Neuronal stem cell (in vitro differentiated cells): Measurements from ENCODE around the gene VEGFC.

Source experiments
- DNase-seq: peaks from one replicate; pipeline ENCODE4 v3.0.0-alpha.2; 2013; ENCODE audit warnings: low spot score
- H2AFZ ChIP-seq: one replicate; pipeline ENCODE4 v1.6.1; 2013; ENCODE audit warnings: mild to moderate bottlenecking, low read length, inconsistent platforms
- H2AK5ac ChIP-seq: 2 replicates; pipeline ENCODE4 v1.6.1; 2013; ENCODE audit warnings: low read depth, mild to moderate bottlenecking, inconsistent platforms, low read length, moderate library complexity, mixed read lengths
- H2BK120ac ChIP-seq: 2 replicates; pipeline ENCODE4 v1.6.1; 2013; ENCODE audit warnings: low read depth, mild to moderate bottlenecking, inconsistent platforms, low read length, moderate library complexity, mixed read lengths
- H2BK12ac ChIP-seq: one replicate; pipeline ENCODE4 v1.6.1; 2013; ENCODE audit warnings: low read length, inconsistent platforms
- H2BK15ac ChIP-seq: 2 replicates; pipeline ENCODE4 v1.6.1; 2013; ENCODE audit warnings: mild to moderate bottlenecking, low read length, inconsistent platforms, mixed read lengths
- H2BK5ac ChIP-seq: one replicate; pipeline ENCODE4 v1.6.1; 2013; ENCODE audit warnings: inconsistent platforms, mild to moderate bottlenecking, low read length, moderate library complexity
- H3K14ac ChIP-seq: one replicate; pipeline ENCODE4 v1.6.1; 2013; ENCODE audit warnings: low read length, inconsistent platforms
- H3K18ac ChIP-seq: 2 replicates; pipeline ENCODE4 v1.6.1; 2013; ENCODE audit warnings: low read length, inconsistent platforms
- H3K23ac ChIP-seq: 2 replicates; pipeline ENCODE4 v1.6.1; 2013; ENCODE audit warnings: low read depth, mild to moderate bottlenecking, mixed read lengths, low read length, inconsistent platforms; ENCODE audit not compliant: poor library complexity
- H3K27ac ChIP-seq: replicated peaks from 3 replicates; pipeline ENCODE4 v1.5.1; 2013; ENCODE audit warnings: low read length, inconsistent platforms
- H3K27me3 ChIP-seq, 3 experiments: 2 replicates each; pipeline ENCODE4 v1.6.1; 2013; ENCODE audit warnings: low read length in 3 of 3, mild to moderate bottlenecking in 2 of 3, inconsistent platforms in 1 of 3, low read depth in 1 of 3, mixed read lengths in 1 of 3, moderate library complexity in 1 of 3; ENCODE audit not compliant: control insufficient read depth in 3 of 3, insufficient read depth in 3 of 3
- H3K36me3 ChIP-seq, 2 donors: replicated peaks in 1 of 2; 2 replicates each; pipeline ENCODE4 v1.6.1; 2013; ENCODE audit warnings: low read length in 2 of 2; ENCODE audit not compliant: control insufficient read depth in 2 of 2, insufficient read depth in 2 of 2
- H3K4ac ChIP-seq: 2 replicates; pipeline ENCODE4 v1.6.1; 2013; ENCODE audit warnings: inconsistent platforms, mild to moderate bottlenecking, low read length, moderate library complexity
- H3K4me1 ChIP-seq, 2 donors: 1 replicate in 1 of 2; 2 replicates in 1 of 2; pipeline ENCODE4 v1.6.1; 2013; ENCODE audit warnings: low read length in 2 of 2, low read depth in 1 of 2; ENCODE audit not compliant: control insufficient read depth in 2 of 2, insufficient read depth in 1 of 2
- H3K4me2 ChIP-seq: one replicate; pipeline ENCODE4 v1.6.1; 2013; ENCODE audit warnings: mild to moderate bottlenecking, low read length, inconsistent platforms; ENCODE audit not compliant: insufficient read depth, poor library complexity, severe bottlenecking
- H3K4me3 ChIP-seq, 2 donors: 2 replicates each; pipeline ENCODE4 v1.5.1; 2013; ENCODE audit warnings: low read length in 2 of 2, mild to moderate bottlenecking in 2 of 2, inconsistent platforms in 1 of 2, moderate library complexity in 1 of 2
- H3K79me1 ChIP-seq: one replicate; pipeline ENCODE4 v1.6.1; 2013; ENCODE audit warnings: low read depth, mild to moderate bottlenecking, inconsistent platforms, low read length, moderate library complexity
- H3K9ac ChIP-seq: one replicate; pipeline ENCODE4 v1.6.1; 2013; ENCODE audit warnings: mild to moderate bottlenecking, low read depth, low read length, inconsistent platforms; ENCODE audit not compliant: poor library complexity
- H3K9me3 ChIP-seq, 2 donors: replicated peaks in 1 of 2; 2 replicates each; pipeline versions ENCODE3 to v1.6.1; 2013; ENCODE audit warnings: low read length in 2 of 2, mild to moderate bottlenecking in 2 of 2, inconsistent platforms in 1 of 2, low read depth in 1 of 2, mixed read lengths in 1 of 2, moderate library complexity in 1 of 2; ENCODE audit not compliant: control insufficient read depth in 2 of 2, insufficient read depth in 1 of 2
- H4K8ac ChIP-seq: one replicate; pipeline ENCODE4 v1.6.1; 2013; ENCODE audit warnings: low read depth, mild to moderate bottlenecking, inconsistent platforms, low read length, moderate library complexity
- H4K91ac ChIP-seq: one replicate; pipeline ENCODE4 v1.6.1; 2013; ENCODE audit warnings: low read length, low read depth, mild to moderate bottlenecking, inconsistent platforms; ENCODE audit not compliant: poor library complexity
- WGBS, 2 donors: extraction: QIAGEN DNeasy Blood & Tissue Kit; methylation state at CpG; one replicate each; pipeline ENCODE4 v1.1.7; 2013; ENCODE audit warnings: missing lambda C conversion rate in 2 of 2, mixed read lengths in 1 of 2; ENCODE audit not compliant: insufficient read length in 2 of 2, insufficient replicate concordance in 1 of 2; ENCODE audit errors: extremely low coverage in 2 of 2; 5-methylcytosine and 5-hydroxymethylcytosine counted together

VEGFC gene

GRCh38 chr4:176791591-176792325, 964 bp downstream of the VEGFC start:
- peaks cover 0 to 30% (median 8%) of the 10 kb centered on the region in 3 experiments for H3K27me3 ChIP-seq
- H3K23ac ChIP-seq, result no peak overlapping the region
- H2AK5ac ChIP-seq, result no peak overlapping the region
- no peak overlapping the region for H2BK12ac ChIP-seq
- DNase-seq, result peak; percentile 26
- no peak overlapping the region for H3K14ac ChIP-seq
- no peak overlapping the region for H2BK120ac ChIP-seq
- H2BK5ac ChIP-seq, result no peak overlapping the region
- H2AFZ ChIP-seq, result peak overlapping the region; percentile 100
- H3K4me2 ChIP-seq, result peak overlapping the region; percentile 68
- no peaks in the 10 kb centered on the region for H3K79me1 ChIP-seq
- H3K9me3 ChIP-seq, result no peaks in the 10 kb centered on the region
- no peak overlapping the region for H4K8ac ChIP-seq
- no peak overlapping the region for H3K4ac ChIP-seq
- peak overlapping the region; percentile 81 for H3K9ac ChIP-seq
- H3K4me3 ChIP-seq, result peak overlapping the region; percentile 63 to 94
- no CpG with 5 or more reads among the region's 45 CpGs for WGBS, 2 donors
- peaks cover 0 to 6% of the 10 kb centered on the region in 2 donors for H3K4me1 ChIP-seq
- H4K91ac ChIP-seq, result no peak overlapping the region
- peak overlapping the region; percentile 93 for H3K18ac ChIP-seq
- H3K27ac ChIP-seq, result no peak overlapping the region
- H3K36me3 ChIP-seq, result no peaks in the 10 kb centered on the region
- no peak overlapping the region for H2BK15ac ChIP-seq

- Histone ChIP-seq H3K9me3 (no peaks in the 10 kb centered on the region), H3K14ac (no peak overlapping the region), H3K4me1 (peaks cover 0 to 6% of the 10 kb centered on the region in 2 donors), H3K4ac (no peak overlapping the region), H3K79me1 (no peaks in the 10 kb centered on the region), H2AK5ac (no peak overlapping the region), H3K4me3 (no peak overlapping the region), H2BK12ac (no peak overlapping the region), H3K4me2 (no peak overlapping the region), H2BK120ac (no peak overlapping the region), H2AFZ (no peak overlapping the region), H4K91ac (no peak overlapping the region), H4K8ac (no peak overlapping the region), H3K27me3 (peaks cover 0 to 30% (median 8%) of the 10 kb centered on the region in 3 experiments), H3K27ac (no peak overlapping the region), H3K23ac (no peak overlapping the region), H3K18ac (no peak overlapping the region), H2BK5ac (no peak overlapping the region), H3K36me3 (no peaks in the 10 kb centered on the region), H3K9ac (no peak overlapping the region), H2BK15ac (no peak overlapping the region)
- WGBS, 2 donors, result 100% methylated on average over 2 of the region's 4 CpGs; no CpG with 5 or more reads in 1 of the 2 donors
- no peak for DNase-seq
These were observed 2.3 kb downstream of the VEGFC start for GRCh38 chr4:176790398-176790797.

DNA sequence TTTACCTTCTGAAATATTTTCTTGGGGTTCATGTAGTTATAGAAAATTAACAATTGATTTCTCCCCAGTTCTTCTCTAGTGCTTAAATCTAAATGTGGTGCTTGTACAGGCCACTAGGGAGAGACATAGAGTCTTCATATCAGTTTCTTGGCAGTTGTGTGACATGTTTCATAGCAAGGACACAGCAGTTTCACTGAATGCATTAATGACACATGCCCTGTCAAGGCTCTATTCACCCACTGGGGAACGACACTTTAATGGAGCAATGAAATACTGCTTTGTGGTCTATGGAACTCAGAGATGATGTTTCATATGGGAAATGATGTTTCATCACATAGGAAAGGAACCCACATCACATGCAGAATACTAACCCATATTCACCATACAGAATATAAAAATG, 2.8 kb downstream of the VEGFC start:
- Histone ChIP-seq H3K4me3 (no peak overlapping the region), H2BK15ac (no peak overlapping the region), H3K23ac (no peak overlapping the region), H3K18ac (no peak overlapping the region), H3K4me2 (no peak overlapping the region), H3K4me1 (peaks cover 0 to 6% of the 10 kb centered on the region in 2 donors), H3K4ac (no peak overlapping the region), H2BK5ac (no peak overlapping the region), H2BK12ac (no peak overlapping the region), H2AFZ (no peak overlapping the region), H3K27me3 (peaks cover 0 to 30% (median 8%) of the 10 kb centered on the region in 3 experiments), H3K9me3 (no peaks in the 10 kb centered on the region), H3K27ac (no peak overlapping the region), H4K8ac (no peak overlapping the region), H3K79me1 (no peaks in the 10 kb centered on the region), H2AK5ac (no peak overlapping the region), H2BK120ac (no peak overlapping the region), H4K91ac (no peak overlapping the region), H3K9ac (no peak overlapping the region), H3K14ac (no peak overlapping the region), H3K36me3 (no peaks in the 10 kb centered on the region)
- DNase-seq, result no peak
- WGBS, 2 donors, result no CpG with 5 or more reads among the region's 1 CpG

- Histone ChIP-seq H2BK5ac (no peak overlapping the region), H3K27me3 (peaks cover 0 to 24% (median 8%) of the 10 kb centered on the region in 3 experiments), H3K79me1 (no peaks in the 10 kb centered on the region), H3K36me3 (no peaks in the 10 kb centered on the region), H3K9me3 (peaks cover 0 to 2% of the 10 kb centered on the region in 2 donors), H3K9ac (no peak overlapping the region), H3K4me3 (no peak overlapping the region), H3K23ac (no peak overlapping the region), H2BK15ac (no peak overlapping the region), H4K91ac (no peak overlapping the region), H3K14ac (no peak overlapping the region), H2AFZ (no peak overlapping the region), H2BK12ac (no peak overlapping the region), H3K4ac (no peak overlapping the region), H3K18ac (no peak overlapping the region), H3K27ac (no peak overlapping the region), H2BK120ac (no peak overlapping the region), H2AK5ac (no peak overlapping the region), H4K8ac (no peak overlapping the region), H3K4me1 (peaks cover 0 to 6% of the 10 kb centered on the region in 2 donors), H3K4me2 (no peak overlapping the region)
- DNase-seq, result no peak
- no CpG with 5 or more reads among the region's 6 CpGs for WGBS, 2 donors
These were observed 3.8 kb downstream of the VEGFC start for GRCh38 chr4:176788971-176789370.
